D721Med (cell line): ENCODE measurements around the gene DUSP9.

Source experiments
- DNase-seq: peaks from one replicate; pipeline ENCODE4 v3.0.0; 2011; ENCODE audit warnings: low spot score; ENCODE audit not compliant: insufficient read length
- FAIRE-seq: peaks from 2 replicates; lab custom pipeline; 2011; peaks lifted over from hg19 to GRCh38; lab: Jason Lieb, UNC
- TF ChIP-seq, protein P1 (sequence below): IDR thresholded peaks from 2 replicates; pipeline ENCODE4 v1.5.1; 2012; ENCODE audit warnings: mild to moderate bottlenecking, control low read depth; ENCODE audit not compliant: insufficient read depth; ENCODE audit errors: missing control alignments

Gene DUSP9

DNA sequence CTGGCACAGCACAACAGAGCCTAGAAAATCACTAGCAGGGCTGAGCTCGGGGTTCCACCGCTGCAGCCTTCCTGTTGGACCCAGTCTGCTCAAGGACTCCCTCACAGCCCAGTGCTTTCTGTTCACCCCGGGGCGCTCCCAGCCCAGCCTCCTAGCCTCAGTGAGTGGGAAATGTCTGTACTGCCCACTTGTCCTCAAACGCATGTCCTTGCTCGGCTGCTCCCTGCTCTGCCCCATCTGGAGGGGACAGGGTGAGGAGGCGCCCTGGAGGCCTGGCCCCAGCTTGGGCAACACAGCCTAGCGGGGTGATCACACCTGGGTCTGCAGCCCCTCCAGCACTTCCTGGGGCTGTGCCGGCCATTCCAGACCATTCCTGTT lies 36.2 kb upstream of the DUSP9 start:
- TF ChIP-seq, protein P1, sequence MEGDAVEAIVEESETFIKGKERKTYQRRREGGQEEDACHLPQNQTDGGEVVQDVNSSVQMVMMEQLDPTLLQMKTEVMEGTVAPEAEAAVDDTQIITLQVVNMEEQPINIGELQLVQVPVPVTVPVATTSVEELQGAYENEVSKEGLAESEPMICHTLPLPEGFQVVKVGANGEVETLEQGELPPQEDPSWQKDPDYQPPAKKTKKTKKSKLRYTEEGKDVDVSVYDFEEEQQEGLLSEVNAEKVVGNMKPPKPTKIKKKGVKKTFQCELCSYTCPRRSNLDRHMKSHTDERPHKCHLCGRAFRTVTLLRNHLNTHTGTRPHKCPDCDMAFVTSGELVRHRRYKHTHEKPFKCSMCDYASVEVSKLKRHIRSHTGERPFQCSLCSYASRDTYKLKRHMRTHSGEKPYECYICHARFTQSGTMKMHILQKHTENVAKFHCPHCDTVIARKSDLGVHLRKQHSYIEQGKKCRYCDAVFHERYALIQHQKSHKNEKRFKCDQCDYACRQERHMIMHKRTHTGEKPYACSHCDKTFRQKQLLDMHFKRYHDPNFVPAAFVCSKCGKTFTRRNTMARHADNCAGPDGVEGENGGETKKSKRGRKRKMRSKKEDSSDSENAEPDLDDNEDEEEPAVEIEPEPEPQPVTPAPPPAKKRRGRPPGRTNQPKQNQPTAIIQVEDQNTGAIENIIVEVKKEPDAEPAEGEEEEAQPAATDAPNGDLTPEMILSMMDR, result no peak
- FAIRE-seq (no peak), DNase-seq (no peak)

DNA sequence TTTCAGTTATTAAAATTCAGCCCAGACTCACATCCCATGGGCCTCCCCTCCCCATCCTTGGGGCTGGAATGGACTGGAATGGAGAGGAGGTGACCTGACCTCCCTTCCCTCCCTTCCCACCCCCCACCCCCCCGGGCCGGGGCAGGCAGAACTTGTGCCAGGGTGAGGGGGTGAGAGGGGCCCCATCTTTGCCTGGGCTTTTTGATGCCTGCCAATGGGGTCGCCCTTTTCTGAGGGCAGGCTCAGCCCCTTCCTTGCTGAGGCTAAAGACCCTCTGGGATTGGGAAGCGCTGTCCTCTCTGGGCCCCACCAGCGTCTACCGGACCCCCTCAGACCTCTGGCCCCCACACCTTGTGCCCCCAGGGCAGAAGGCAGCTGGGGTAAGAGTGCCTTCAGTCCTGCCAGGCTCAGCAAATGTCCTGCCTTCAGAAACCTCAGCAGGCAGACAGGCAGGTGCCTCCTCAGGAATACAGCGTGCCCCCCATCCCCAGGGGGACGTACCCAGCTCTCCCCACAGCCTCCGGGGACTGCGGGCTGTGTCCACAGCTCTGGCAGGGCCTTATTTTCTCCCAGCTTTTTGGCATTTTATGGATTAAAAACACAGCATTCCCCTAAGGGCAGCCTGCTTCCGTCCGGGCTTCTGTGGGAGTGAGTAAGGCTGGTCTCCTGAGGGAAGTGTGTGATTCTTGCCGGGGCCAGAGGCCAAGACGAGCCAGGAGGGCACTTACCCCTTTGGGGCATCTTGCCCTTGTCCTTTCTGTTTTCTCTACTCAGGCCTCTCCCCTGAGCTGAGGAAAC lies 35.5 kb upstream of the DUSP9 start:
- no peak for FAIRE-seq
- TF ChIP-seq, protein P1, result no peak
- no peak for DNase-seq

DNA sequence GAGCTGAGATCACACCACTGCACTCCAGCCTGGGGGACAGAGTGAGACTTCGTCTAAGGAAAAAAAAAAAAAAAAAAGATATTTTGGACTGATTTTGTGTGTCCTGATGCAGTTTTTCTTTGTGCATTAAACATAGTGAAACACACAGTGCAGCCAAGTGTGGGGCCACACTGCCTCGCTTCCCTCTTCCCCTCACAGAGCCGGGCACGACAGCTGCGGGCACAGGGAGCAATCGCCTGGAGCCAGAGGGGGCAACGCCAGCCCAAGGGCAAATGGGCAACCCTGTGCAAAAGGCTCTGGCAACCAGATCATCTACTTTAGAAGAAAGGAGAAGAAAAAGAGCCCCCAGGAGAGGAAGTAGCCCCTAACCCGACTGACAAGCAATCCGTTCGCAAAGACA lies 34.6 kb upstream of the DUSP9 start:
- TF ChIP-seq, protein P1, result no peak
- DNase-seq (no peak), FAIRE-seq (no peak)

DNA sequence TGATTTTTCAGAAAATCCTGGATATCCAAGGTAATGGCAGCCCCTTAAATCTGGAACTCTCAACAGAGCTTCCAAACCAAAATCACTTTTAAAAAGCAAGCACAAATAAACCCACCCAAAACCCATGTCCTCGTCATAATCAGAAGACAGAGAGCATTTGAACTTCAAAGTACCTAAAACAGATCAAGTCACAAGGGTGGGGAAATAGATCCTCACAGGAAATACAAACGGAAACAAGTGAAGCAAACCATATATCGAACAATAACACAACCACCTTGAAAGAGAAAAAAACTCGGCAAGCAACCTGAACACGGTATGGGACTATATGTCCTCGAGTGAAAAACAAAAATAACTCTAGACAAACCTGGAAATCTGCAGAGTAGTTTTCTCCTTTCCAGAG lies 32.2 kb upstream of the DUSP9 start:
- TF ChIP-seq, protein P1, result no peak
- FAIRE-seq (no peak), DNase-seq (no peak)

DNA sequence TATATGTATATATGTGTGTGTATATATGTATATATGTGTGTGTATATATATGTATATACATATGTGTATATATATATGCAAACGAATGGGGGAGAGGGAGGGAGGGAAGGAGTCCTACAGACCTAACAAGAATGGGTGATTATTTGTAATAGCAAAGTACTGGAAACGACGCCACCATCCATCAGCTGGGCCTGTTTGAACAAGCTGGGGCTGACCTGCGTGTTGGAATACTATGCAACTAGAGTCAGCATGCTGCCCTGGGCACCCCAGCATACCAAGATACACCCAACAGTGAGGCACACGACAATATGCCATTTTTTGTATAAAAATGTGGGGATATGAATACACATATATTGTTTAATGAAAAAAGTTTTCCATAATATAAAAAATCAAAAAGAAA lies 26.4 kb upstream of the DUSP9 start:
- TF ChIP-seq, protein P1, result no peak
- no peak for FAIRE-seq
- DNase-seq, result no peak

DNA sequence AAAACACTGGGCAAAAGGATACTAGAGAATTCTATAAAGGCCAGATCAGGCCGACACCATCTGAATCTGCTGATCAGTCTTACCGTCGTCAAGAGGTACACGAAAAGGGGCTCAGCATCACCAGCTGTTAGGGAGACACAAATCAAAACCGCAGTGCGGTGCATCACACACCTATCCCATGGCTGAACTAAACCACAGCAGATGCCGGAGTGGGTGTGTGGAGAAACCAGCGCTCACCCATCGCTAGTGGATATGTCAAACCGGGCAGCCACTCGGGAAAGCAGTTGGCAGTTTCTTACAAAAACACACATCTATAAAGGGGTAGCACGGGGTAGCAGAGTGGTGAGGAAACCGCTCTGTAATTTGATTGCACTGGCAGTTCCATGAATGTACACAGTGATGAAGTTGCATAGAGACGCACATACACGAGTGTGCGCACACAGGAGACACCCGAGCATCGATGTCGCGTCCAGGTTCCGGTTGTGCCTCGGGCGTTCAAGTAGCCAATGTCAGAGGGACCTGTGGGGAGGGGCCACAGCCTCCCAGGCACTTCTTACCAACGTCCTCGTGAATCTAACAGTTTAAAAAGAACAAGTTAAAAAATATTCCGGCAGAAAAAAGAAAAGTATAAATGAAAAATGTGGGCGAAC lies 24.9 kb upstream of the DUSP9 start:
- TF ChIP-seq, protein P1, result no peak
- no peak for DNase-seq
- no peak for FAIRE-seq

DNA sequence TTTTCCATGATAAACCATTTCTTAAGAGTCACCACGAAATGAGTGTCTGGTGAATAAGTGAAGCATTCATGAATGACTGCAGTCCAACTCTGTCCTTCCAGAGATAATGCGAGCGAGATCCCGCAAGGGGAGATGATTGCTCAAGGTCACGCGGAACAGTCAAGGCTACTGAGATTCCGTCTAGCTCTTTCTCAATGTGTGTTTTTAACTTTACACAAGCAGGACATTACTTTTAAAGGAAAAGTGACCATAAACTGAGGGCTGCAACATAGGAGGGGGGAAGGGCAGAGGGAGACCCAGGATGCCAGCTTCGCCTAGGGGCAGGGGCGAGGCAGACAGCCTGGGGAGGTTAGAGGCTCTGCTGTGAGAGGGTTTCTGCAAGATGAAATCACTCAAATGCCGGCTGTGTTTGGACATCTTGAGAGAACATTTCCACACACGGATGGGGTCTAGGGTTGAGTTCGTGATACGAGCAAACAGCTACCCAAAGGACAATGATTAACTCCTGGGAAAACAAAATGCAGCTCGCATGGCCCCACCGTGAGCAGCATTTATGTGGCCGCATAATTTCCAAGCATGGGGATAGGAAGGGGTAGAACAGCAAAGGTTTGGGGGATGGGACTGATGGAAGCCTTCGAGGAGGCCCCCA lies 24.2 kb upstream of the DUSP9 start:
- DNase-seq, result no peak
- no peak for FAIRE-seq
- TF ChIP-seq, protein P1, result no peak
